Small intestine (tissue), 7 donors: ENCODE results near the gene USP26. TPM values are rescaled to one million over a fixed set of nuclear protein-coding genes. Genes with fewer than 3 reads are reported as not detected.
A peak's percentile ranks its signal among the peaks of the same experiment; 100 is the strongest.
"Not testable (repeated sequence)": the region's sequence is repeated elsewhere in the genome, so short reads cannot be mapped to it uniquely, and the experiment has no call there.

Source experiments
- DNase-seq, 2 donors: peaks; one replicate each; pipeline versions ENCODE4 v3.0.0 to v3.0.0-alpha.2; 2013
- FAIRE-seq: peaks from 2 replicates; lab custom pipeline; 2012; peaks lifted over from hg19 to GRCh38; lab: Jason Lieb, UNC
- H3K27ac ChIP-seq, 3 donors: one replicate each; pipeline ENCODE4 v1.5.1; 2013; ENCODE audit warnings: low read length in 2 of 3, mild to moderate bottlenecking in 2 of 3, control low read depth in 1 of 3, inconsistent platforms in 1 of 3, low read depth in 1 of 3, moderate library complexity in 1 of 3
- H3K27me3 ChIP-seq, 3 donors: one replicate each; pipeline ENCODE4 v1.6.1; 2013; ENCODE audit warnings: low read length in 3 of 3, inconsistent platforms in 1 of 3; ENCODE audit not compliant: control insufficient read depth in 3 of 3, insufficient read depth in 3 of 3
- H3K36me3 ChIP-seq, 3 donors: one replicate each; pipeline ENCODE4 v1.6.1; 2013; ENCODE audit warnings: low read length in 3 of 3, inconsistent platforms in 1 of 3, low read depth in 1 of 3, mild to moderate bottlenecking in 1 of 3, moderate library complexity in 1 of 3; ENCODE audit not compliant: control insufficient read depth in 3 of 3, insufficient read depth in 2 of 3
- H3K4me1 ChIP-seq, 3 donors: one replicate each; pipeline ENCODE4 v1.6.1; 2013; ENCODE audit warnings: low read length in 2 of 3, inconsistent platforms in 1 of 3, low read depth in 1 of 3, mild to moderate bottlenecking in 1 of 3, moderate library complexity in 1 of 3; ENCODE audit not compliant: control insufficient read depth in 3 of 3, insufficient read depth in 2 of 3
- H3K4me3 ChIP-seq, 3 donors: one replicate each; pipeline ENCODE4 v1.5.1; 2013; ENCODE audit warnings: low read length in 3 of 3, control low read depth in 1 of 3, inconsistent platforms in 1 of 3, low read depth in 1 of 3, mild to moderate bottlenecking in 1 of 3, moderate library complexity in 1 of 3
- H3K9me3 ChIP-seq, 2 donors: one replicate each; pipeline ENCODE4 v1.6.1; 2013; ENCODE audit warnings: low read depth in 1 of 2, low read length in 1 of 2; ENCODE audit not compliant: control insufficient read depth in 2 of 2, insufficient read depth in 1 of 2
- WGBS, 3 donors: extraction: QIAGEN DNeasy Blood & Tissue Kit; methylation state at CpG; one replicate each; pipeline ENCODE4 v1.1.7; 2013; 5-methylcytosine and 5-hydroxymethylcytosine counted together
- polyA plus RNA-seq, 4 donors: library from polyadenylated mRNA; stranded (reverse) in 3 of 4; unstranded in 1 of 4; fragments of 200-250 nt in 3 of 4; fragments of 120-200 nt in 1 of 4; gene quantifications; one replicate each; pipeline versions ENCODE4 v1.2.1 to v1.2.3, GENCODE V29; 2013
- donor health status: healthy with polysubstance abuse.
- donor health status: control.
- donor health status: control.
- donor health status: Bipolar disorder and iron deficiency.
- donor health status: healthy.

The USP26 gene
- polyA plus RNA-seq, 4 donors, result not detected

GRCh38 chrX:133048751-133049150 is 48.2 kb downstream of the USP26 start:
- Histone ChIP-seq H3K36me3 (no peaks in the 10 kb centered on the region), H3K27me3 (no peaks in the 10 kb centered on the region), H3K9me3 (no peaks in the 10 kb centered on the region), H3K27ac (no peak overlapping the region), H3K4me1 (no peaks in the 10 kb centered on the region), H3K4me3 (no peak overlapping the region)
- FAIRE-seq, result no peak
- WGBS, 3 donors, result 77 to 95% (median 91%) methylated on average over 3 to 5 of the region's 5 CpGs
- no peak for DNase-seq

- Histone ChIP-seq H3K36me3 (no peaks in the 10 kb centered on the region), H3K4me3 (no peak overlapping the region), H3K27ac (no peak overlapping the region), H3K4me1 (no peaks in the 10 kb centered on the region), H3K27me3 (no peaks in the 10 kb centered on the region), H3K9me3 (no peaks in the 10 kb centered on the region)
- DNase-seq, result no peak
- no peak for FAIRE-seq
- 38 to 88% (median 87%) methylated on average over 1 of the region's 1 CpG for WGBS, 3 donors
Measured at GRCh38 chrX:133046601-133047000, 50.3 kb downstream of the USP26 start.

- H3K9me3 ChIP-seq, result no peaks in the 10 kb centered on the region
- DNase-seq (peak; percentile 0 to 20), FAIRE-seq (no peak)
- H3K4me1 ChIP-seq, result no peaks in the 10 kb centered on the region
- H3K4me3 ChIP-seq, result no peak overlapping the region
- 44 to 52% (median 47%) methylated on average over 2 of the region's 2 CpGs for WGBS, 3 donors
- no peak overlapping the region for H3K27ac ChIP-seq
- H3K27me3 ChIP-seq, result no peaks in the 10 kb centered on the region
- no peaks in the 10 kb centered on the region for H3K36me3 ChIP-seq
Measured at GRCh38 chrX:133045986-133046385, 50.9 kb downstream of the USP26 start.

GRCh38 chrX:133044145-133044786 is 52.6 kb downstream of the USP26 start:
- 87 to 92% (median 90%) methylated on average over 15 to 28 of the region's 28 CpGs for WGBS, 3 donors
- DNase-seq, H3K27ac ChIP-seq, H3K4me1 ChIP-seq, H3K36me3 ChIP-seq, H3K4me3 ChIP-seq, FAIRE-seq, H3K27me3 ChIP-seq, H3K9me3 ChIP-seq: not testable (repeated sequence)

GRCh38 chrX:133042260-133042659 is 54.6 kb downstream of the USP26 start:
- no peak overlapping the region for H3K4me3 ChIP-seq
- 78 to 99% (median 94%) methylated on average over 2 of the region's 2 CpGs for WGBS, 3 donors
- no peak overlapping the region for H3K27ac ChIP-seq
- H3K27me3 ChIP-seq, result no peaks in the 10 kb centered on the region
- no peaks in the 10 kb centered on the region for H3K36me3 ChIP-seq
- no peaks in the 10 kb centered on the region for H3K9me3 ChIP-seq
- DNase-seq (no peak), FAIRE-seq (no peak)
- no peaks in the 10 kb centered on the region for H3K4me1 ChIP-seq

GRCh38 chrX:133033010-133033409 is 63.9 kb downstream of the USP26 start:
- no peaks in the 10 kb centered on the region for H3K36me3 ChIP-seq
- no peak for DNase-seq
- WGBS, 3 donors, result 49 to 62% (median 54%) methylated on average over 5 of the region's 5 CpGs
- H3K4me1 ChIP-seq, result no peaks in the 10 kb centered on the region
- FAIRE-seq, result no peak
- H3K27ac ChIP-seq, result no peak overlapping the region
- H3K9me3 ChIP-seq, result no peaks in the 10 kb centered on the region
- H3K27me3 ChIP-seq, result no peaks in the 10 kb centered on the region
- no peak overlapping the region for H3K4me3 ChIP-seq

GRCh38 chrX:133018229-133018628 is 78.7 kb downstream of the USP26 start:
- DNase-seq (no peak), FAIRE-seq (no peak)
- Histone ChIP-seq H3K27ac (no peak overlapping the region), H3K4me3 (no peak overlapping the region), H3K4me1 (no peaks in the 10 kb centered on the region), H3K9me3 (no peaks in the 10 kb centered on the region), H3K36me3 (no peaks in the 10 kb centered on the region), H3K27me3 (no peaks in the 10 kb centered on the region)
- 75 to 90% (median 85%) methylated on average over 3 of the region's 3 CpGs for WGBS, 3 donors

- Histone ChIP-seq H3K4me3 (no peak overlapping the region), H3K27ac (no peak overlapping the region), H3K9me3 (peaks cover 0 to 3% of the 10 kb centered on the region in 2 donors), H3K27me3 (no peaks in the 10 kb centered on the region), H3K36me3 (no peaks in the 10 kb centered on the region), H3K4me1 (no peaks in the 10 kb centered on the region)
- 82 to 97% (median 83%) methylated on average over 3 of the region's 3 CpGs for WGBS, 3 donors
- FAIRE-seq (no peak), DNase-seq (no peak)
Measured at GRCh38 chrX:133007458-133007857, 89.5 kb downstream of the USP26 start.

- no peak overlapping the region for H3K27ac ChIP-seq
- H3K36me3 ChIP-seq, result no peaks in the 10 kb centered on the region
- peaks cover 0 to 3% of the 10 kb centered on the region in 2 donors for H3K9me3 ChIP-seq
- 85 to 91% (median 90%) methylated on average over 1 of the region's 1 CpG for WGBS, 3 donors
- no peak overlapping the region for H3K4me3 ChIP-seq
- DNase-seq, result no peak
- no peak for FAIRE-seq
- H3K4me1 ChIP-seq, result no peaks in the 10 kb centered on the region
- no peaks in the 10 kb centered on the region for H3K27me3 ChIP-seq
Measured at GRCh38 chrX:133005616-133006015, 91.3 kb downstream of the USP26 start.
